Measurements from ENCODE around the gene STRN4. TPM values are rescaled to one million over a fixed set of nuclear protein-coding genes. Genes with fewer than 3 reads are reported as not detected.
A peak's percentile ranks its signal among the peaks of the same experiment; 100 is the strongest.
"Not testable (repeated sequence)": the region's sequence is repeated elsewhere in the genome, so short reads cannot be mapped to it uniquely, and the experiment has no call there.

Gene STRN4
- total RNA-seq, 1 donor from 2014 or later = 138 TPM

GRCh38 chr19:46715620-46715974 is 30.7 kb downstream of the STRN4 start:
- no peak for DNase-seq (ENCODE audit: low read depth, low spot score)
- Mint-ChIP-seq H3K27me3 (ENCODE audit: low read depth) (peaks cover 2% of the 10 kb centered on the region), H3K36me3 (ENCODE audit: low read depth) (no peaks in the 10 kb centered on the region), H3K4me3 (peak overlapping the region; percentile 96), H3K27ac (ENCODE audit: unreplicated experiment) (no peak overlapping the region), H3K4me1 (peaks cover 40% of the 10 kb centered on the region), H3K9me3 (no peaks in the 10 kb centered on the region)
- TF ChIP-seq CTCF (conservative IDR thresholded peaks at IDR 0.05) = no peak

- Mint-ChIP-seq H3K27ac (ENCODE audit: unreplicated experiment) (no peak overlapping the region), H3K9me3 (no peaks in the 10 kb centered on the region), H3K4me1 (peaks cover 40% of the 10 kb centered on the region), H3K27me3 (ENCODE audit: low read depth) (peaks cover 2% of the 10 kb centered on the region), H3K36me3 (ENCODE audit: low read depth) (peaks cover 3% of the 10 kb centered on the region), H3K4me3 (peak overlapping the region; percentile 96)
- DNase-seq (ENCODE audit: low read depth, low spot score) = no peak
- TF ChIP-seq CTCF (conservative IDR thresholded peaks at IDR 0.05) = no peak
These were observed 31.7 kb downstream of the STRN4 start for GRCh38 chr19:46714444-46715106.

- H3K27ac Mint-ChIP-seq (ENCODE audit: unreplicated experiment) = peak overlapping the region; percentile 35
- TF ChIP-seq CTCF (conservative IDR thresholded peaks at IDR 0.05) = no peak
- H3K9me3 Mint-ChIP-seq = no peaks in the 10 kb centered on the region
- H3K4me3 Mint-ChIP-seq = peak overlapping the region; percentile 87
- peaks cover 3% of the 10 kb centered on the region for H3K36me3 Mint-ChIP-seq (ENCODE audit: low read depth)
- H3K27me3 Mint-ChIP-seq (ENCODE audit: low read depth) = peaks cover 2% of the 10 kb centered on the region
- H3K4me1 Mint-ChIP-seq = peaks cover 40% of the 10 kb centered on the region
- DNase-seq (ENCODE audit: low read depth, low spot score) = peak; percentile 50
These were observed 32.3 kb downstream of the STRN4 start for GRCh38 chr19:46713781-46714443.

- DNase-seq (ENCODE audit: low read depth, low spot score); H3K27ac Mint-ChIP-seq (ENCODE audit: unreplicated experiment): not testable (repeated sequence)
- peaks cover 35% of the 10 kb centered on the region for H3K4me1 Mint-ChIP-seq
These were observed 33.4 kb downstream of the STRN4 start for GRCh38 chr19:46712768-46713338.

GRCh38 chr19:46710687-46711086 is 35.6 kb downstream of the STRN4 start:
- TF ChIP-seq CTCF (conservative IDR thresholded peaks at IDR 0.05) = no peak
- Mint-ChIP-seq H3K9me3 (no peaks in the 10 kb centered on the region), H3K36me3 (ENCODE audit: low read depth) (peaks cover 12% of the 10 kb centered on the region), H3K27ac (ENCODE audit: unreplicated experiment) (no peak overlapping the region), H3K27me3 (ENCODE audit: low read depth) (no peaks in the 10 kb centered on the region), H3K4me1 (peaks cover 24% of the 10 kb centered on the region), H3K4me3 (peak overlapping the region; percentile 49)
- DNase-seq (ENCODE audit: low read depth, low spot score) = no peak

More at GRCh38 chr19:46712768-46713338, 33.4 kb downstream of the STRN4 start:
- H3K27me3 Mint-ChIP-seq (ENCODE audit: low read depth); H3K36me3 Mint-ChIP-seq (ENCODE audit: low read depth); H3K9me3 Mint-ChIP-seq: not testable (repeated sequence)
- H3K4me3 Mint-ChIP-seq = peak overlapping the region; percentile 87
